22Rv1 (cell line): ENCODE results near the gene STAP1.

Source experiments
- ZFX ChIP-seq: fragments of 450-650 bp; IDR thresholded peaks from 2 replicates; pipeline ENCODE4 v1.6.1; 2017; ENCODE audit warnings: antibody characterized with exemption, borderline replicate concordance
- TF ChIP-seq, protein P1 (sequence below): fragments of 450-650 bp; IDR thresholded peaks from 2 replicates; pipeline ENCODE4 v1.5.1; 2017; ENCODE audit warnings: mild to moderate bottlenecking

DNA sequence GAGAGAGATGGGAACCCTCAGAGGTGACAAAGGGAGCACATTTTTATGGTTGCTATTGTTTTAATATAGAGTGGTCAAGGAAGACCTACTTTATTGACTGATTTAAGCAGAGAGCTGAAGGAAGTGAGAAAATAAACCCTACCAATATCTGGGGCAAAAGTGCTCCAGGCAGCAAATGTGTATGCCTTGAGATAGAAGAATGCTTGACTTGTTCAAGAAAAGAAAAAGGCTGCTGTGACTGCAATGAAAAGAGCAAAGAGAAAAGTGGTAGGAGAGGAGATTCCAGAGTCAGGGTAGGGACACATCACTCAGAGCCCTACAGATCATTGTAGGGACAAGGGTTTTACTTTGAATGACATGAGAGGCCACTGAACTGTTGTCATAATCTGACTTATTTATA is 26.0 kb downstream of the STAP1 start:
- TF ChIP-seq, protein P1, sequence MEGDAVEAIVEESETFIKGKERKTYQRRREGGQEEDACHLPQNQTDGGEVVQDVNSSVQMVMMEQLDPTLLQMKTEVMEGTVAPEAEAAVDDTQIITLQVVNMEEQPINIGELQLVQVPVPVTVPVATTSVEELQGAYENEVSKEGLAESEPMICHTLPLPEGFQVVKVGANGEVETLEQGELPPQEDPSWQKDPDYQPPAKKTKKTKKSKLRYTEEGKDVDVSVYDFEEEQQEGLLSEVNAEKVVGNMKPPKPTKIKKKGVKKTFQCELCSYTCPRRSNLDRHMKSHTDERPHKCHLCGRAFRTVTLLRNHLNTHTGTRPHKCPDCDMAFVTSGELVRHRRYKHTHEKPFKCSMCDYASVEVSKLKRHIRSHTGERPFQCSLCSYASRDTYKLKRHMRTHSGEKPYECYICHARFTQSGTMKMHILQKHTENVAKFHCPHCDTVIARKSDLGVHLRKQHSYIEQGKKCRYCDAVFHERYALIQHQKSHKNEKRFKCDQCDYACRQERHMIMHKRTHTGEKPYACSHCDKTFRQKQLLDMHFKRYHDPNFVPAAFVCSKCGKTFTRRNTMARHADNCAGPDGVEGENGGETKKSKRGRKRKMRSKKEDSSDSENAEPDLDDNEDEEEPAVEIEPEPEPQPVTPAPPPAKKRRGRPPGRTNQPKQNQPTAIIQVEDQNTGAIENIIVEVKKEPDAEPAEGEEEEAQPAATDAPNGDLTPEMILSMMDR: no peak
- no peak for TF ChIP-seq ZFX
